ENCODE results near the gene GRAMD2A. TPM values are rescaled to one million over a fixed set of nuclear protein-coding genes. Genes with fewer than 3 reads are reported as not detected.

GRAMD2A gene
- total and polyA plus RNA-seq, 2 donors (not counting 3 experiments of a cell fraction or from before 2014, with no cell fraction given) = 0.08 to 0.29 TPM

- no peak overlapping the region for H3K9ac ChIP-seq (replicated peaks; ENCODE audit: extremely low read depth, insufficient read depth, low read length)
- DNase-seq (ENCODE audit: low read depth, low spot score) (no peak), FAIRE-seq (peak; percentile 63)
- intact Hi-C loops (cut with micrococcal nuclease) (no loop called here), dilution Hi-C loops (cut with MboI; ENCODE audit: extremely low pct_ligation_motif_present, low sequenced_read_pairs) (no loop called here)
- H3K79me2 ChIP-seq (ENCODE audit: control insufficient read depth, insufficient read depth, low read length) = no peaks in the 10 kb centered on the region
- POLR2A ChIA-PET = no interaction called here
- H3K27me3 ChIP-seq (ENCODE audit: control insufficient read depth in 2 of 2, insufficient read depth in 2 of 2, low read length in 2 of 2) = peaks cover 19 to 24% of the 10 kb centered on the region in 2 experiments
- H3K27ac ChIP-seq (ENCODE audit: insufficient read depth, low read depth, low read length) = no peak overlapping the region
- H3K4me3 ChIP-seq (replicated peaks in 1 of 3; ENCODE audit: insufficient read depth in 1 of 3, low read depth in 1 of 3, low read length in 3 of 3) = no peak overlapping the region
- no peaks in the 10 kb centered on the region for H3K9me1 ChIP-seq (replicated peaks; ENCODE audit: control insufficient read depth, extremely low read depth, insufficient read depth, low read length)
- TF ChIP-seq MYC (IDR thresholded peaks at IDR 0.05; ENCODE audit: low read depth, low read length) (no peak), EZH2 (IDR thresholded peaks at IDR 0.05; ENCODE audit: borderline replicate concordance, low read depth, low read length, severe bottlenecking) (no peak), FOS (IDR thresholded peaks at IDR 0.05; ENCODE audit: borderline replicate concordance, insufficient read depth, low read length) (no peak), MAX (IDR thresholded peaks at IDR 0.05; ENCODE audit: insufficient read depth, insufficient read length) (no peak), JUN (IDR thresholded peaks at IDR 0.05; ENCODE audit: borderline replicate concordance, insufficient read depth, insufficient read length, low read depth) (no peak), GATA2 (IDR thresholded peaks at IDR 0.05; ENCODE audit: insufficient read depth, insufficient read length, low read depth, low read length) (no peak), POLR2A (IDR thresholded peaks at IDR 0.05; ENCODE audit: low read depth, low read length) (no peak), POLR2AphosphoS5 (IDR thresholded peaks at IDR 0.05; ENCODE audit: insufficient read depth, low read depth, low read length) (no peak), CTCF (IDR thresholded peaks at IDR 0.05; ENCODE audit: extremely low read depth in 1 of 2, insufficient read depth in 1 of 2, low read depth in 1 of 2, low read length in 2 of 2) (no peak)
- no peak overlapping the region for H2AFZ ChIP-seq (ENCODE audit: low read depth, low read length)
- no TSS peak for BruUV-seq (replicated peaks)
- no peak overlapping the region for H3K4me2 ChIP-seq (ENCODE audit: insufficient read depth, low read length)
- no peaks in the 10 kb centered on the region for H3K9me3 ChIP-seq (replicated peaks; ENCODE audit: control insufficient read depth, insufficient read depth, low read length)
- CTCF ChIA-PET = interaction anchor here (1.4 kb wide), 1 partner anchor 27 kb away, joined by 5 read pairs; no protein-coding TSS in a partner anchor
- no peaks in the 10 kb centered on the region for H3K4me1 ChIP-seq (ENCODE audit: control insufficient read depth, extremely low read depth, insufficient read depth, low read length)
- no peaks in the 10 kb centered on the region for H3K36me3 ChIP-seq (ENCODE audit: control insufficient read depth in 2 of 2, extremely low read depth in 1 of 2, insufficient read depth in 2 of 2, low read length in 2 of 2)
- H4K20me1 ChIP-seq (replicated peaks; ENCODE audit: control insufficient read depth, extremely low read depth, insufficient read depth, low read length) = no peaks in the 10 kb centered on the region
Observed at GRCh38 chr15:72182673-72183072, 14.9 kb downstream of the GRAMD2A start.

Data from endothelial cell of umbilical vein (primary cell).